Activated CD8-positive, alpha-beta T cell treated with anti-CD3 and anti-CD28 coated beads, Interleukin-2, amount 10 ng/mL, durations not matched to agents 7 days and 5 days (primary cell): Measurements from ENCODE around the gene NYNRIN. TPM values are rescaled to one million over a fixed set of nuclear protein-coding genes. Genes with fewer than 3 reads are reported as not detected.

Experiments used
- total RNA-seq, 2 experiments: library from RNA; stranded (reverse); gene quantifications; one replicate each; pipeline ENCODE4 v1.2.3, GENCODE V29; 2021

The NYNRIN gene
- total RNA-seq, 2 experiments from 2014 or later: 0.21 to 0.52 TPM

Other genes with a start within 250 kb of the NYNRIN start
- gene IRF9, start 237.7 kb upstream of the NYNRIN start, total RNA-seq: 100 to 1,000 TPM; 221 to 242 TPM
- 10 to 100 TPM; 54.5 to 58.6 TPM for gene REC8, start 226.9 kb upstream of the NYNRIN start, total RNA-seq
- 10 to 100 TPM; 56.3 to 60.1 TPM for gene IPO4, start 210.2 kb upstream of the NYNRIN start, total RNA-seq
- 10 to 100 TPM; 29.3 to 32.8 TPM for gene TM9SF1, start 203.6 kb upstream of the NYNRIN start, total RNA-seq
- gene TSSK4, start 193.3 kb upstream of the NYNRIN start, total RNA-seq: not detected
- gene CHMP4A, start 185.5 kb upstream of the NYNRIN start, total RNA-seq: 10 to 100 TPM; 83.2 to 93.4 TPM
- gene MDP1, start 182.9 kb upstream of the NYNRIN start, total RNA-seq: 10 to 100 TPM; 16.9 to 18.2 TPM
- gene NEDD8, start 166.6 kb upstream of the NYNRIN start, total RNA-seq: 100 to 1,000 TPM; 214 to 222 TPM
- 10 to 100 TPM; 67.2 to 68.4 TPM for gene GMPR2, start 166.1 kb upstream of the NYNRIN start, total RNA-seq
- gene TINF2, start 156.4 kb upstream of the NYNRIN start, total RNA-seq: 100 to 1,000 TPM; 128 to 131 TPM
- 1 to 10 TPM; 2.7 to 3.1 TPM for gene TGM1, start 135.8 kb upstream of the NYNRIN start, total RNA-seq
- gene RABGGTA, start 127.4 kb upstream of the NYNRIN start, total RNA-seq: 10 to 100 TPM; 47.7 to 51.8 TPM
- 10 to 100 TPM; 28.6 to 33.9 TPM for gene DHRS1, start 99.2 kb upstream of the NYNRIN start, total RNA-seq
- gene NOP9, start 99.2 kb upstream of the NYNRIN start, total RNA-seq: 10 to 100 TPM; 35.2 to 36.7 TPM
- gene CIDEB, start 91.0 kb upstream of the NYNRIN start, total RNA-seq: 10 to 100 TPM; 47.2 to 48.2 TPM
- 10 to 100 TPM; 17.8 to 18.7 TPM for gene LTB4R2, start 88.9 kb upstream of the NYNRIN start, total RNA-seq
- gene LTB4R, start 87.5 kb upstream of the NYNRIN start, total RNA-seq: 10 to 100 TPM; 26.9 to 28.0 TPM
- gene ADCY4, start 63.9 kb upstream of the NYNRIN start, total RNA-seq: 1 to 10 TPM; 3.4 to 4.7 TPM
- 10 to 100 TPM; 26.9 to 28.6 TPM for gene RIPK3, start 59.0 kb upstream of the NYNRIN start, total RNA-seq
- not detected for gene NFATC4, start 30.8 kb upstream of the NYNRIN start, total RNA-seq
- gene CBLN3, start 30.7 kb downstream of the NYNRIN start, total RNA-seq: 1 to 10 TPM; 1.1 to 1.3 TPM
- gene KHNYN, start 31.0 kb downstream of the NYNRIN start, total RNA-seq: 10 to 100 TPM; 55.4 to 58.9 TPM
- 10 to 100 TPM; 47.6 to 58.6 TPM for gene SDR39U1, start 43.8 kb downstream of the NYNRIN start, total RNA-seq
- gene CMA1, start 109.3 kb downstream of the NYNRIN start, total RNA-seq: under 1 TPM; 0.52 to 0.82 TPM
- under 1 TPM; 0.32 to 0.47 TPM for gene CTSG, start 177.2 kb downstream of the NYNRIN start, total RNA-seq
- gene GZMH, start 210.7 kb downstream of the NYNRIN start, total RNA-seq: 1 to 10 TPM; 9.0 to 9.9 TPM
- 100 to 1,000 TPM; 354 to 368 TPM for gene GZMB, start 235.2 kb downstream of the NYNRIN start, total RNA-seq